HG03060 (cell line): Measurements from ENCODE around the gene ERC2.
"Not testable (repeated sequence)": the region's sequence is repeated elsewhere in the genome, so short reads cannot be mapped to it uniquely, and the experiment has no call there.

Source experiments
- ATAC-seq: cut with Tn5 transposase; IDR thresholded peaks from one replicate; pipeline ENCODE4 v1.9.1; 2021; ENCODE audit warnings: low read depth, moderate number of reproducible peaks; ENCODE audit not compliant: unreplicated experiment

ERC2 gene

DNA sequence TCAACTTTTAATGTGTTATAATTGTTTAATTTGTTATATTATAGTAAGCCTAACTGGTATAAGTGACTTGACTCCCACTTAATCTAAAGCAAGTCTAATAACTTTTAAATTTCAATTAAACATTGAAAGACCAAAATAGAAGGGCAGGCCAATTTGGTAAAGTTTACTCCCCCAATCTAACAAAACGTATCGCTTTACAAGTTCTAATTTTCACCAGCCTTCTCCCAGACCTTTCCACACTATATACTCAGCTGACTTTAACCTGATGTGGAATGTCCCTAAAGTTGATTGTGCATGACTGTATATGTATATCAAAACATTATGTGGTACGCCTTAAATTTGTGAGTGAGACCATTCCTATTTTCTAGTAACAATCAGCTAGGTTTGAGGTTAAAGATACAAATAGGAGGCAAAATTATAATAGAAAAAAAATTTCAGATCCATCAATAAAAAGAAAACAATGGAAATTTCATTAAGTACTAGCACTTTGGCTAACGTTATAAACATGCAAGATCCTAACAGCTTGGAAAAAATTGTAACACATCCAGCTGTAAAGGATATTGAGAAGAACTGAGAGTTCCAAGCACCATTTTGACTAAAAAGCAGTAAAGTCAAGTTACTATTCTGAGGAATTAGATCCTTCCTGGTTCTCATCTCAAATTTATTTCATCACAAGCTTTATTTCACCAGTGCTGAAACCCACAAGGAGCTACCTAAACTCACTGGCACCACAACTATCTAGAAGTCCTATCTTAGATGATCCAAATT is 199.5 kb downstream of the ERC2 start:
- no peak for ATAC-seq

DNA sequence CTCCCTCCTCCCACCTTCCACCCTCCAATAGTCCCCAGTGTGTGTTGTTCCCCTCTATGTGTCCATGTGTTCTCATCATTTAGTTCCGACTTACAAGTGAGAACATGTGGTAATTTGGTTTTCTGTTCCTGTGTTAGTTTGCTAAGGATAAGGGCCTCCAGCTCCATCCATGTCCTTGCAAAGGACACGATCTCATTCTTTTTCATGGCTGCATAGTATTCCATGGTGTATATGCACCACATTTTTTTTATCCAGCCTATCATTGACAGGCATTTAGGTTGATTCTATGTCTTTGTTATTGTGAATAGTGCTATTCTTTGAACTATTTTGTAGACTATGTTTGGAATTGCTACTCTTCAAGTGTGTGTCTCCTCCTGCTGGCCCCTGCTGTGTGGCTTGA is 206.4 kb downstream of the ERC2 start:
- not testable (repeated sequence) for ATAC-seq

DNA sequence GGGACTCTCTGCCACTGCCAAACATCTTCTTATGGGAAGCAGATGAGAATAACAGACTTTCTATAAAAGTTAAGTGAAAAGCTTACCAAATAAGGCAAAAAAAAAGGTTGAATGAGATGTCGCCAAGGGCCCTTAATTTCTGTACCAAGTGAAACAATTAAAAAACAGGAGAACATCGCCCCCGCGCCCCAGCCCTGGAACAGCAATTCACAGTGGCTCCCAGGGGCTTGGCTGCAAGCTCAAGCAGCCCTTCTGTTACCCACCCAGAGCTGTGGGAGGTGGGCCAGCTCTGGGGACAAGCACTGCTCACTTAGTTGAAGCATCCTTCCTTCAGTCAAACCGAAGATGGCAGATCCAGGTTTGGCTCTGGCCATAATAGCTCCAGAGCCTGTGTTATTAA is 208.0 kb downstream of the ERC2 start:
- no peak for ATAC-seq

DNA sequence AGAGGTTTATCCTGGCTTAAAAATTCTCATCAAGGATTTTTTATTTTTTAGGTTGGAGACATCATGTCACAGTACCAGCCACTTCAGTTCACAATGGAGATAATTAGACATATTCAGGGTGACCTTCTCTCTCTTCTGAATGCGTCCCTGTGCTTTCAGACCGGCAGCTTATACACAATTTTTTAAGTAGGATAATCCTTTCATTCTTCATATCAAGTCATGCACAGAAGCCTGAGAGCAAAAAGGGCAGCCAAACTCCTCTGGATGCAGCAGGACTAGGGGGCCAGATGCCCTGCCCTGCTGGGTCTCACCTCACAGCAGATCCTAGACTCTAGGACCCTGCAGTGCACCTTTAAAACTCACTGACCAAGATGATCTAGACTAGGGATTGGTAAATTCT is 210.4 kb downstream of the ERC2 start:
- no peak for ATAC-seq

DNA sequence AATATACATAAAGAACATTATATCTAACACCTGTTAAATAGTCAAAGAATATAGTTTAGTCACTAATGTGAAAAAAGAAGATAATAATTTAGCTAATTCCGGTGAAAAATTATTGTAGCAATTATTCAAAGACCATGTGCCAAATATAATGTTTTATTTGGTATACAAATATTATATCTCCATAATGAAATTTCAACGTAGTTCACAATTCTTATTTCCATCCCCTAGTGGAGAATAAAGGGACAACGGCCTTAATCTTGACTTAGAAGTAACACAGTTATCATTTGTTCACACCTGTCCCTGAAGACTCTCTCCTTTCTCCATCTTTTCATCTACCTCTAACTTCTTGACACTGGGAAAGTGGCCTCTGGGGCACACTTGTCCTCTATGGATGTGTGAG is 213.4 kb downstream of the ERC2 start:
- no peak for ATAC-seq

DNA sequence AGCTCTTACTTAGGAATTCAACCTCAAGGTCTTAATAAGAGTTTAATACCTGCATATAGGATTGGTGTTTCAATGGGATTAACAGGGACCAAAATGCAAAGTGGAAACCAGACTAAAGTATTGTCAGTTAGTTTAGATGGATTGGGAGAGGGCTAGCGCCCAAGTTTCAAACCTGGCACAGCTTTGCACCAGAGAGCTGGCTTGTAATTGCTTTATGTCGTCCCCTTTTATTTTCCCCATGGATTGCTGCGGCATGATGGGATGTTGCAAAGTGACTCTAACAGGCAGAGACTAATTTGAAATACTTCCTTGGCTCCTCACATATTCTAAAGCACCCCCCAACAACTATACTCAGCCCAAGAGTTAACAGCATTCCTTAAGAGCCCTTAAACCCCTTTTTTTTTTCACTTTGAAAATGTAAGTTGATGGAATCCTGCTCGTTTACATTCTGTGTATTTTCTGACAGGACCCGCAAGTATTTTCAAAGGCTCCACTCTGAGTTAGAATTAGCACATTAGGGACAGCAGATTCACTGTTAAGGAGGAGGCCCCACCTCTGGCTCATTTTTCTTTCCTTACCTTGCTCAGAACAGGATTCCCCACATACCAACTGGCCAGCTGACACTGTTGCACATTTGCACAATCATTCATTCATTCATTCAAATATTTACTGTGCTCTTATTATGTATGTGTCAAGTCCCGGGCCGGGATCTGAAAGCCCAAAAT is 214.2 kb downstream of the ERC2 start:
- ATAC-seq: no peak

DNA sequence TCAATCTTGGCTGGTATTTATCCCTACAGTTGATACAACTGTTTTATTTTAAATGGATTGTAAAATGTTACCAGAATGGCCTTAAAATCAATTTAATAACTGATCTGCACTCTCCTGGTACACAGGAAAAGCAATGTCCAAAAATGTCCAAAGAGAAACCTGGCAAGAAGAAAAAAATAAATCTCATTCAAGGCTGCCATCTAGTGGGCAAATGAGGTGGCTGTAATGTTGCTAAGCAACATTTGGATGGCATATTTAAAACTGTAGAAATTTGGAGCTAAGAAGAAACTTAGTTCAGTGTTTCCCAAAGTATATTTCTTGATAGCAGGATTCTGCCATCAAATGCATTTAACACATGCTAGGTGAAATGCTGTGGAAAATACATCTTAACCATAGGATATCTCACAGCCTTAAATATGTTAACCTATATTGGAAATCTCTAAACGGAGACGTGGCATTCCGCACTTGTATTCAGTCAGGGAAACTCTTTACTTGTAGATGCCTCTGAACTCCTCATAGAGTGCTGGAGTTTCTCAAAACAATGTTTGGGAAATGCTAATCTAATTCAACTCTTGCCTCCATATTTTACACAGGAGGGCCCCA is 216.8 kb downstream of the ERC2 start:
- no peak for ATAC-seq

DNA sequence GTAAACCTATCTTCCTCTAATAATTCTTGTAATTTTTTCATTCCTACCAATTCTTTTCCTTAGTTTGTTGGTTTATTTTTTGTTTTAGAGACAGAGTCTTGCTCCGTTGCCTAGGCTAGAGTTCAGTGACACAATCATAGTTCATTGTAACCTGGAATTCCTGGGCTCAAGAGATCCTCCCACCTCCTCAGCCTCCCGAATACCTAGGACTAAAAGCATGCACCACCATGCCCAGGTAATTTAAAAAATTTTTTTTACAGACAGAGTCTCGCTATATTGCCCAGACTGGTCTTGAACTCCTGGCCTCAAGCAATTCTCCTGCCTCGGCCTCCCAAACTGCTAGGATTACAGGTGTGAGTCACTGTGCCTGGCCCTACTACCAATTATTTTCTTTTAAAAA is 220.2 kb downstream of the ERC2 start:
- no peak for ATAC-seq

DNA sequence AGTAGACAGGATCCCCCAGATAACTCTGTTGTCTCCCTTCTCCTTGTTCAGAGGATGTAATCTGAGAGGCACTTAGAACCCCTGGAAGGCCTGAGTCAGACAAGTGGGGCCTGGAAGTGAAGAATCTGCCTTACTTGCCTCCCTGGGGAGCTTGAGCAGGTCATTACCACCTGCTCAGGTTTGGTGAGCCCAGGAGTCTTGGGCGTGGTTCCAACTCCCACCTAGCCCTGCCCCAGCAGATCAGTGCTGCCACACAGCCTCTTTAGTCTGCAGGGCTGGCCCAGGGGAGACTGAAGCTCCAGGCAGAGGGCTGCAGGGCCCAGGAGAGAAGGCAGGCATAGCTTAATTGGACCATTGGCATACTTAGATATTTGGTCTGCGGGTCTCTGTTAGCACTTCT is 230.0 kb downstream of the ERC2 start:
- ATAC-seq: no peak

DNA sequence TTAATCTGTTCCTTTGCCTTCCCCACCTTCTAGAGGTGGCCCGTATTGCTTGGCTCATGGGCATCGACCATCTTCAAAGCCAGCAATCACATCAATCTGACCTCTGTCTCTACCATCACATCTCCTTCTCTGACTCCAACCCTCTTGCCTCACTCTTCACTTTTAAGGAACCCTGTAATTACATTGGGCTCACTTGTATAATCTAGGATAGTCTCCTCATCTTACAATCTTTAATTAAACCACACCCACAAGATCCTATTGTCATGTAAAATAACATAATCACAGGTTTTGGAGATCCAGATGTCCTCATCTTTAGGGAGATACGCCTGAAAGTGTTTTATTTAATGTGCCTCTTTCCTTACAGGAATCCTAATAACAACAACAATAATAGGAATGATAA is 234.5 kb downstream of the ERC2 start:
- no peak for ATAC-seq

DNA sequence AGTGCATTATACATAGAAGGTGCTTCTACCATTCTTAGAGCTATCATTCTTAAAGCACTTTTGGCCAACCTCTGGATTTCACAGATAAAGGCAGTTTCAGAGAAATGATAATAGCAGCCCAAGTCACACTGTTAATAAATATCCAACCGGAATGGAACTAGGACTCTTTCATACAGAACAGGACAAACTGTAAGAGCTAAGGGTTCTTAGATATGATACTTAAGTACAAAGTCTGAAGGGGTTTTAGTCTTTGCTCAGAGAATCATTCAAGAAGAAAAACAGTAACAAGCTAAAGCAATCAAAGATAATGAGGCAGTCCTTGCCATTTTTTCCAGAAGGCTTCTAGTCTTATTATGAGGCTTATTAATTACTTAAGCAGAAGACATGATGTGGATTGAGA is 239.0 kb downstream of the ERC2 start:
- no peak for ATAC-seq

DNA sequence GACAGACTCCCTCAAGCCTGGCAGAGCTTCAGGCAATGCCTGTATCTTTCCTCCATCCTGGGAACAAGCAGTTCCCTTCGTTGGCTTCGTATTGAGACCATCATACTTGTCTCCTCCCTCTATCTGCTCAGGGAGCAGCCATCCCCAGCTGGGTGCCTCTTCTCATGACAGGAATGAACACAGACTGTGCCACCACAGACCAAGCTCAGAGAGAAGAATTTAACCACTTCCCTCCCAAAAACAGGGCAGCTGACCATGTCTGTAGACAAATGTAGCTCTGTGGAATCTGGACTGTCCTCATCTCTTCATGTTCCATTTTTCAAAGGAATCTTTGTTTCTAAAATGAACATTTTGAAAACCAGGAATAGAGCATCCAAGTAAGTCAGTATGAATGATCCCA is 245.4 kb downstream of the ERC2 start:
- no peak for ATAC-seq

DNA sequence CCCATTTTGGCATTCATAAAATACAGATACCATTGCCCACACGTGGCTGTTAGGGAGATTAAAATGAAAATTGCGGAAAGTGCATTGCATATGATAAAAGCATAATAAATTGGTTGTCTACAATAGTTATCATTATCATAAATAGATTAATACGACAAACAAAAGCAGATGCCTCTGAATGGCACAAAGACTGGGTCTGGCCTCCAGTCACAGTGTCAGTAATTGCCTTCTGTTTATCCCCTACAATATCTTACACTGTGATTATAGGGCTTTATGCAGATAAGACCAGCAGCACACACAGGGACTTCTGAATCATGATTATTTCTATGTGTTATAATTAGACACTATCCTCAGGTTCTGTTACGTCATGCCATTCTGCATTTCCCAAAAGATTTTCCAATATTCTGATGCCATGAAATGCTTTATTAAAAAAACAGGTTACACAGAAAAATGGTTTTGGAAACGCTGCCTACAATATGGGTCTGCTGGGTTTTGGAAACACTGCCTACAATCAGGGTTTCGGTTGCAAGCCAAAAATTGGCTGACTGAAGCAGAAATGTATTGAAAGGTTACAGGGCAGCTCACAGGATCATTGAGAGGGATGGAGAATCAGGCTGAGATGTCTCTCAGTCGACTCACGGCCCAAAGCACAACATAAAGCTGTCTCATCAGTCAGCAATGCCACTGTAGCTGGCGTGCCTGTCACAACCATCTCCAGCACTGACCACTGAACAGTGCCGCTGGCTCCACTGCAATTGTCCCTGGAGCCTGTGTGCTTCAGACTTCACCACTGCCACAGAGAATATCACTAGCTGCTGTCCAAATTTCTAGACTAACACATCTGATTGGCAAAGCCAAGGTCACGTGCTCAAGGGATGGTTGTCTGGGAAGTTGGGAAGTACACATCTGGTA is 248.1 kb downstream of the ERC2 start:
- ATAC-seq: no peak

DNA sequence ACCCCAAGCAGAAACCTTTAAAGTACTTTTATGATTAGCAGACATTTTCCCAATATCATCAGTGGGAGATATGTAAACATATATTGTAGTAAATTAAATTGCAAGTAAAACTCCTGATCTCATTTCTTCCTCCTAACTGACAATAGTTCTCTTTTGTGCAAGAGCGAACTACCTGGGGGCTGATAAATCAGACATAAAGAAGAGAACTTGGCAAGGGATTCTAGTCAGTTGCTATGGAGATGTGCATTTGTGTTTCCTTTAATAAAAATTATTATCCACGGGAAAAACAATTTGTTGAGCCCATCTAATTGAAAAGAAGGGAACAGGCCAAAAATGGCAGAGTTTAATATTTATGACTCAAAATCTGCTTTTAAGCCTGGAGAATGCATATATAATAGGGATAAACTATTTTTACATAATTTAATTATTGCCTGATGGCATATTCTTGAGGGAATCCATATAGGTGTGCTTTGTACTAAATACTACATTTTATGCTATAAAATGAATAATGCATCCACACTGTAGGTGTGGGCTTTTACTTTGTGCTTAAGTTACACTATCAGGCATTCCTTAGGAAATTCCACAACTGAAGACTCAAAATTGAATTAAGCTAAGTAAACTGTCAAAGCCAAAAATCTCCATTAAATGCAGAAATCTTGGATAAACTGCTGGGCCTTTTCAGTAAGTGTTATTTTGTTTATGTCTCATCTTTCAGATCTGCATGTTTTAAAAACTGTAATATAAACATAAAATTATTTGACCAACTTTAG is 258.1 kb downstream of the ERC2 start:
- ATAC-seq: no peak

DNA sequence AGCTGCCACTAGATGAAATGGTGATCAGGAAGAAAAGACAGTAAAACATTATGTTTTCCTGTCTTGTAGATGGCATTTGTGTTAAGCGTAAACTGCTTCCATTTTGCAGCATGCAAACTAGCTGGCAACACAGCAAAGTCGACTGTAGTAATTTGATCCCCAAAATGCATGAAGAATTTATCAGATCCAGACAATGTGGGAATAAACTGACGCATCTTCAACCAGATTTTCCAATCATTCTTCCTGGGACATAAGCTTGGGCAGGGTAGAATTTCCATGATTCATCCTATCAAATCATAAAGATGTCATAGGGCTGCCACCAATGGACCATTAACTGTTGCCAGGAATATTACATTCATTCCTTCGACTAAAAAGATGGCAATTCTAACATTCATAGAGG is 260.3 kb downstream of the ERC2 start:
- ATAC-seq: no peak

DNA sequence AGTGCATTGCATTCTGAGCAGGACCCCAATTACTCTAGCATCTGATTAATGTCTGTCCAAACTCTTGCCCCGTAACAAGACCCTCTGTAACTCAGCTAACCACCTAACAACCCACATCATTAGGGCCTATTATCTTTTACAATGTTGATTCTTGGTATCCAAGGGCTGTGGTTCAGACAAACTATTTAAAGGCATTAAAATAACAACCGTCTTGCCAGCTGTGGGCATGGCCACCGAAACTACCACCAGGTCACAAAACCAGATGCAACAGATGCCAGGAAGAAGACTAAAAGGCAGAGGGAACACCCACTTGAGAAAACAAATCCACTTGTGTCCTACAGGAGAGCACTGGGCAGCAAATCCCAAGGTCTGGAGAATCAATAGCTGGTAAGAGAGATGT is 262.9 kb downstream of the ERC2 start:
- ATAC-seq: no peak

DNA sequence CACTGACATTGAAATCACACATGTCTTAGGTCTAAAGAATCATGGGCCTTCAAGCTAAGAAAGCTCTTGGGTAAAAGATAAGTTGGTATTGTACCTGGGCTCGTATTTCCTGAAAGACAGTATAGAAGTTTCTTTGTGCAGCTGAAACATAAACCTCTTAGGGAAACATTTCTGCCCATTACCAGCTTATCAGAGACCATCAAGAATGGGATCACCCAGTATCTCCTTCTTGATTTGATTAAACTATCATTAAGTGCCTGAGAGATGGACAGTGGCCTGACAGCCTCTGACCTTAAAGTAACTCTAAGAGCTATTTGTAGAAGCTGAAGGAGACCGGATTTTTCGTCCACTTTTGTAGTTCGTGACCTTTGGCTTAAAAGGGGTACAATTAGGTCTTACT is 265.3 kb downstream of the ERC2 start:
- ATAC-seq: no peak

DNA sequence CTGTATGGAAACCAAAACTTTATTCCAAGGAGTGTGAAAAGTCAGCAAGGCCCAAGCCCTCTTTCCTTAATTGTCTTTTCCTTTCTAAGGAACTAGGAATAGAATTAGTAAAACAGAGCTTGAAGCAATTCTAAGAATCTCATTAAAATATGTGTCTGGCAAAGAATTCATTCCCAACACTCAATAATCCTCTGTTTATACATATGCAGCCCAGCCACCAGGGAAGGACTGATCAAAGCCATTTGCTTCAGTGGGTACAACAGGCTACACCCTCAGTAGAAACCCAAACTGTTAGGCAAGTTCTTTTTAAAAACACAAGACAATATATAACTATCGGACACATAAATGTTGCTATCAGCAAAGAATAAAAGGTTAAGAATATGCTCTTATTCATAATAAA is 266.9 kb downstream of the ERC2 start:
- no peak for ATAC-seq

DNA sequence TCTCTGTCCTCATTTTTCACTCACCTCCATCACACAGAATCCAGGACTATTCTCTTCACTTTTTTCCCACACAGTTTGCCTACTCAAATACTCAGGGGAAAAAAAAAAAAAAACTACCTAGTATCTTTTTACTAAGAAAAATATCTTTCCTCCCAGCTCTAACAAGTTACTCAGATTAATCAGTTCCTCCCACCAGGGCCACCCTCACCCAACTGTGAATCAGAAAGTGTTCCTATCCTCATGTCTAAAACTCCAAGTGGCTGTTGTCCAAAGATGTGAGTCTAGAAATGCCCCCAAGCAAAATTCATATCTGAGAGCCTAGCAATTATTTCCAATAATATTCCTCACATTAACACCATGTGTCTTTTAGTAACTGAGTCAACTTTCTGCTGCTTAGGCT is 268.0 kb downstream of the ERC2 start:
- no peak for ATAC-seq

DNA sequence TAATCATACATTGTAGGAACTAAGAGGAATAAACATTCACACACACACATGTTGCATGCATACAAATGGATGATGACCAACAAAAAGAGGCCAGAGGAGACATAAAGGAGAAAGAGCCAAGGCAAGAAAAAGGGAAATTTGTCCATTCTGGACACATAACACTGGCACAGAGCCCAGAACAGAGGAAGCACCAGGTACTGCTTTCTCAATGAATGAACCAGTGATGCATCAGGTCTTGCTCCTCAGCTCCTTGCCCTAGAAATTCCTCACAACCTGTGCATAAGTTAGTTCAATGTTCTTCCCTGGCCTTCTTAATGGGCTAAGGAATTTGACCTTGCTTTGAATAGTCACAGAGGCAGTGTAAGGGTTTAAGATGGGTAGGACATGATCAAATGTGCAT is 270.3 kb downstream of the ERC2 start:
- no peak for ATAC-seq
